ENCODE results near the gene HMCN1. TPM values are rescaled to one million over a fixed set of nuclear protein-coding genes. Genes with fewer than 3 reads are reported as not detected.

Gene HMCN1
- total RNA-seq, 1 experiment from 2014 or later, result 0.31 TPM

GRCh38 chr1:185768371-185768770 is 34.2 kb downstream of the HMCN1 start:
- Histone ChIP-seq H3K36me3 (ENCODE audit: low read depth) (no peaks in the 10 kb centered on the region), H3F3A (ENCODE audit: insufficient read depth, low read depth) (no peaks in the 10 kb centered on the region), H3K9me2 (ENCODE audit: insufficient read depth) (peaks cover 7% of the 10 kb centered on the region; the same call in 1 of the 2 replicates), H2AFZ (no peak overlapping the region), H3K9me3 (ENCODE audit: insufficient read depth, low read depth) (no peaks in the 10 kb centered on the region), H4K20me1 (ENCODE audit: insufficient read depth) (no peaks in the 10 kb centered on the region), H3K4me2 (no peak overlapping the region), H3K4me1 (replicated peaks; ENCODE audit: insufficient read depth) (no peaks in the 10 kb centered on the region), H3K4me3 (no peak overlapping the region), H3K27ac (no peak overlapping the region), H3K79me2 (ENCODE audit: low read depth) (no peaks in the 10 kb centered on the region), H3K27me3 (ENCODE audit: insufficient read depth, low read depth) (no peaks in the 10 kb centered on the region)
- intact Hi-C loops (cut with micrococcal nuclease; ENCODE audit: unreplicated experiment), result loop anchor here (2.0 kb wide), 1 partner anchor 54 kb away; no protein-coding TSS in a partner anchor
- ChIA-PET POLR2A (ENCODE audit: unreplicated experiment) (no interaction called here), CTCF (no interaction called here)
- TF ChIP-seq CTCF (conservative IDR thresholded peaks at IDR 0.05) (no peak), EZH2 (IDR thresholded peaks at IDR 0.05; ENCODE audit: low read depth) (no peak)
- no TSS peak for BruUV-seq (replicated peaks)
- no peak for DNase-seq

GRCh38 chr1:185769136-185769535 is 34.9 kb downstream of the HMCN1 start:
- CTCF ChIA-PET, result no interaction called here

GRCh38 chr1:185774394-185774793 is 40.2 kb downstream of the HMCN1 start:
- TF ChIP-seq CTCF (conservative IDR thresholded peaks at IDR 0.05) (no peak), EZH2 (IDR thresholded peaks at IDR 0.05; ENCODE audit: low read depth) (no peak)
- Histone ChIP-seq H3K27ac (no peak overlapping the region), H3K4me2 (no peak overlapping the region), H4K20me1 (ENCODE audit: insufficient read depth) (no peaks in the 10 kb centered on the region), H3F3A (ENCODE audit: insufficient read depth, low read depth) (no peaks in the 10 kb centered on the region), H3K27me3 (ENCODE audit: insufficient read depth, low read depth) (no peaks in the 10 kb centered on the region), H3K4me1 (replicated peaks; ENCODE audit: insufficient read depth) (no peaks in the 10 kb centered on the region), H3K36me3 (ENCODE audit: low read depth) (no peaks in the 10 kb centered on the region), H3K9me3 (ENCODE audit: insufficient read depth, low read depth) (no peaks in the 10 kb centered on the region), H3K79me2 (ENCODE audit: low read depth) (no peaks in the 10 kb centered on the region), H2AFZ (no peak overlapping the region), H3K4me3 (no peak overlapping the region), H3K9me2 (ENCODE audit: insufficient read depth) (peaks cover 7% of the 10 kb centered on the region; the same call in 1 of the 2 replicates)
- intact Hi-C loops (cut with micrococcal nuclease; ENCODE audit: unreplicated experiment), result no loop called here
- CTCF ChIA-PET, result no interaction called here
- DNase-seq, result no peak
- POLR2A ChIA-PET (ENCODE audit: unreplicated experiment), result interaction anchor here (0.6 kb wide), 1 partner anchor 601 kb away, joined by 5 read pairs; the partner anchor contains the start of gene TPR
- BruUV-seq (replicated peaks), result no TSS peak

More at GRCh38 chr1:185769136-185769535, 34.9 kb downstream of the HMCN1 start:
- no TSS peak for BruUV-seq (replicated peaks)
- TF ChIP-seq EZH2 (IDR thresholded peaks at IDR 0.05; ENCODE audit: low read depth) (no peak), CTCF (conservative IDR thresholded peaks at IDR 0.05) (no peak)
- POLR2A ChIA-PET (ENCODE audit: unreplicated experiment), result no interaction called here
- intact Hi-C loops (cut with micrococcal nuclease; ENCODE audit: unreplicated experiment), result loop anchor here (2.0 kb wide), 1 partner anchor 54 kb away; no protein-coding TSS in a partner anchor
- Histone ChIP-seq H3K79me2 (ENCODE audit: low read depth) (no peaks in the 10 kb centered on the region), H3K4me1 (replicated peaks; ENCODE audit: insufficient read depth) (no peaks in the 10 kb centered on the region), H3K9me3 (ENCODE audit: insufficient read depth, low read depth) (no peaks in the 10 kb centered on the region), H4K20me1 (ENCODE audit: insufficient read depth) (no peaks in the 10 kb centered on the region), H3F3A (ENCODE audit: insufficient read depth, low read depth) (no peaks in the 10 kb centered on the region), H3K27me3 (ENCODE audit: insufficient read depth, low read depth) (no peaks in the 10 kb centered on the region), H3K36me3 (ENCODE audit: low read depth) (no peaks in the 10 kb centered on the region), H2AFZ (no peak overlapping the region), H3K4me2 (no peak overlapping the region), H3K27ac (no peak overlapping the region), H3K4me3 (no peak overlapping the region), H3K9me2 (ENCODE audit: insufficient read depth) (peaks cover 7% of the 10 kb centered on the region; the same call in 1 of the 2 replicates)
- no peak for DNase-seq
